Esophagus squamous epithelium (tissue), 4 donors: ENCODE data around the gene KNOP1.

Experiments used
- CTCF ChIP-seq, 6 experiments: fragments of 450-650 bp in 4 of 6; fragments of 200-600 bp in 2 of 6; sonication (generic) in 2 of 6; IDR thresholded peaks; one replicate each; pipeline ENCODE4 v1.5.1; 2016 to 2019; ENCODE audit warnings: antibody characterized with exemption in 6 of 6, mild to moderate bottlenecking in 4 of 6, moderate library complexity in 4 of 6
- POLR2A ChIP-seq, 4 donors: fragments of 450-650 bp; IDR thresholded peaks; one replicate each; pipeline ENCODE4 v1.6.1; 2017; ENCODE audit warnings: antibody characterized with exemption in 4 of 4, mild to moderate bottlenecking in 4 of 4, moderate library complexity in 3 of 4

DNA sequence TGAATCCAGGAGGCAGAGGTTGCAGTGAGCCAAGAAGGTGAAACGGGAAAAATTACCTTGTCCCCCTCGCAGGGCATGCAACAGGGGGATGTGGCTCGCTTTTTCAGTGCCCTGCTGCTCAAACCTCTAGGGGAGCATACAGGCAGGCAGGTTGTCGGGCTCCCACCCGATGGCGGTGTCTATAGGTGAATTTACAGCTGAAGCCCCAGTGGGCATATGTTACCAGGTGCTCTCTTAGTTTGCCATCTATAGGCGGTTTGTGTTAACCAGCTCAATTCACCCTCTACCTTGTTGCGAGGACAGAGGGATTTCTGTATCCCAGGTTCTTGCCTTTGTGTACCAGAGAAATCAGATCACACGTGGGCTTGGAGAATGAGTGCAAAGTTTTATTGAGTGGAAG is 49.0 kb upstream of the KNOP1 start:
- TF ChIP-seq POLR2A (IDR thresholded peaks at IDR 0.05) (no peak), CTCF (IDR thresholded peaks at IDR 0.05) (no peak)
